Ovary (tissue), 3 donors: ENCODE data around the gene CYP2R1.

Experiments used
- POLR2A ChIP-seq: fragments of 450-650 bp; IDR thresholded peaks from one replicate; pipeline ENCODE4 v1.6.1; 2017; ENCODE audit warnings: antibody characterized with exemption, mild to moderate bottlenecking, moderate library complexity
- TF ChIP-seq, protein P1 (sequence below), 3 donors: fragments of 450-650 bp in 2 of 3; fragments of 200-600 bp in 1 of 3; IDR thresholded peaks; one replicate each; pipeline versions ENCODE4 v1.5.1 to v1.8.0; 2016 to 2022; ENCODE audit warnings: antibody characterized with exemption in 3 of 3, mild to moderate bottlenecking in 1 of 3
- donor health status: DM: no; HTN: no; CAD: no.

DNA sequence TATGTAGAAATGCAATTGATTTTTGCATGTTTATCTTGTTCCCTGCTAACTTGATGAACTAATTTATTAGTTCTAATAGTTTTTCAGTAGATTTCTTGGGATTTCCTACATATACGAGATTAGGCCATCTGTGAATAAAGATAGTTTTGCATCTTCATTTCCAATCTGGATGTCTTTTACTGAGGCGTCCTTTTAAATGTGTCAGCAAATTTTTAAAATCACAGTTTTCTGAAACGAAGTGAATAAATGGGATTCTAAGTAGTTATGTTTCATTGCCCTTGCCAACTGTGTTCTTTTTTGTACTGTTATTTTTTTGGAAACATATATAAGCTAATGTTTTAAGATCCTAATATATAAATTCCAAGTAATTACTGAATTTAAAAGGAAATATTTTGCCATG, 50.0 kb downstream of the CYP2R1 start:
- TF ChIP-seq, protein P1, sequence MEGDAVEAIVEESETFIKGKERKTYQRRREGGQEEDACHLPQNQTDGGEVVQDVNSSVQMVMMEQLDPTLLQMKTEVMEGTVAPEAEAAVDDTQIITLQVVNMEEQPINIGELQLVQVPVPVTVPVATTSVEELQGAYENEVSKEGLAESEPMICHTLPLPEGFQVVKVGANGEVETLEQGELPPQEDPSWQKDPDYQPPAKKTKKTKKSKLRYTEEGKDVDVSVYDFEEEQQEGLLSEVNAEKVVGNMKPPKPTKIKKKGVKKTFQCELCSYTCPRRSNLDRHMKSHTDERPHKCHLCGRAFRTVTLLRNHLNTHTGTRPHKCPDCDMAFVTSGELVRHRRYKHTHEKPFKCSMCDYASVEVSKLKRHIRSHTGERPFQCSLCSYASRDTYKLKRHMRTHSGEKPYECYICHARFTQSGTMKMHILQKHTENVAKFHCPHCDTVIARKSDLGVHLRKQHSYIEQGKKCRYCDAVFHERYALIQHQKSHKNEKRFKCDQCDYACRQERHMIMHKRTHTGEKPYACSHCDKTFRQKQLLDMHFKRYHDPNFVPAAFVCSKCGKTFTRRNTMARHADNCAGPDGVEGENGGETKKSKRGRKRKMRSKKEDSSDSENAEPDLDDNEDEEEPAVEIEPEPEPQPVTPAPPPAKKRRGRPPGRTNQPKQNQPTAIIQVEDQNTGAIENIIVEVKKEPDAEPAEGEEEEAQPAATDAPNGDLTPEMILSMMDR (IDR thresholded peaks at IDR 0.05) = no peak
- TF ChIP-seq POLR2A = no peak
